HepG2 (cell line): Measurements from ENCODE around the gene CCSER1. TPM values are rescaled to one million over a fixed set of nuclear protein-coding genes. Genes with fewer than 3 reads are reported as not detected.

Experiments used
- ATAC-seq: fragments of 200-7000 bp; cut with Tn5 transposase; 3 replicates; pipeline ENCODE4 v1.9.1; 2020; ENCODE audit warnings: mild to moderate bottlenecking, moderate library complexity
- BruUV-seq: library from RNA; stranded (reverse); fragments of 400-500 nt; replicated peaks from 2 replicates; lab custom pipeline; 2021; lab: Mats Ljungman, UMichigan
- CTCF ChIA-PET: fragments of 300-600 bp; formaldehyde crosslinking; extraction: SDS; loops from one replicate; lab custom pipeline; 2021; ENCODE audit warnings: low total read pairs, inconsistent platforms, low intra/inter-chr PET ratio; lab: Yijun Ruan, JAX
- POLR2A ChIA-PET: fragments of 350-600 bp; sonication (Branson Sonifier 250); formaldehyde crosslinking; loops from one replicate; lab custom pipeline; 2020; ENCODE audit warnings: antibody characterized with exemption, inconsistent platforms; lab: Yijun Ruan, JAX
- DNase-seq: peaks from one replicate; pipeline ENCODE4 v3.0.0-alpha.2; 2015; ENCODE audit warnings: low spot score
- FAIRE-seq: peaks from 3 replicates; lab custom pipeline; 2011; peaks lifted over from hg19 to GRCh38; lab: Jason Lieb, UNC
- H2AFZ ChIP-seq: one replicate; pipeline ENCODE4 v1.6.1; 2011; ENCODE audit warnings: low read length, inconsistent platforms
- H3K27ac ChIP-seq: fragments of 300-600 bp; 3 replicates; pipeline ENCODE4 v1.8.0; 2011; ENCODE audit warnings: mixed run types, mild to moderate bottlenecking, mixed read lengths, low read length, inconsistent platforms; ENCODE audit not compliant: insufficient read depth; ENCODE audit errors: extremely low read length
- H3K27me3 ChIP-seq, 2 experiments: fragments of 200-600 bp in 1 of 2; 2 replicates in 1 of 2; 3 replicates in 1 of 2; pipeline versions ENCODE4 v1.6.0 to v1.8.0; 2011; ENCODE audit warnings: low read length in 2 of 2, mild to moderate bottlenecking in 2 of 2, moderate library complexity in 2 of 2, inconsistent platforms in 1 of 2; ENCODE audit not compliant: insufficient read depth in 2 of 2, control insufficient read depth in 1 of 2
- H3K36me3 ChIP-seq, 2 experiments: fragments of 200-600 bp in 1 of 2; replicated peaks in 1 of 2; 2 replicates in 1 of 2; 3 replicates in 1 of 2; pipeline versions ENCODE4 v1.5.1 to v1.8.0; 2011; ENCODE audit warnings: low read length in 2 of 2, inconsistent platforms in 1 of 2; ENCODE audit not compliant: insufficient read depth in 2 of 2, control insufficient read depth in 1 of 2
- H3K4me1 ChIP-seq: 2 replicates; pipeline ENCODE4 v1.5.1; 2012; ENCODE audit warnings: low read length, inconsistent platforms; ENCODE audit not compliant: insufficient read depth
- H3K4me2 ChIP-seq: 2 replicates; pipeline ENCODE4 v1.6.0; 2011; ENCODE audit warnings: low read depth, low read length, inconsistent platforms
- H3K4me3 ChIP-seq, 3 experiments: fragments of 200-600 bp in 1 of 3; sonication (generic), shearing (Covaris generic) in 1 of 3; replicated peaks in 1 of 3; 2 replicates each; pipeline ENCODE4 v1.5.1; 2011 to 2016; ENCODE audit warnings: low read length in 3 of 3, inconsistent platforms in 2 of 3, low read depth in 2 of 3, mild to moderate bottlenecking in 2 of 3, control low read depth in 1 of 3, mixed read lengths in 1 of 3; ENCODE audit not compliant: insufficient read depth in 1 of 3
- H3K79me2 ChIP-seq: one replicate; pipeline ENCODE4 v1.6.1; 2011; ENCODE audit warnings: low read length, inconsistent platforms; ENCODE audit not compliant: insufficient read depth
- H3K9ac ChIP-seq: 2 replicates; pipeline ENCODE4 v1.6.0; 2011; ENCODE audit warnings: mild to moderate bottlenecking, low read depth, low read length, inconsistent platforms; ENCODE audit not compliant: insufficient read depth
- H3K9me3 ChIP-seq: 2 replicates; pipeline ENCODE4 v1.5.1; 2012; ENCODE audit warnings: mild to moderate bottlenecking, low read length
- H4K20me1 ChIP-seq: 2 replicates; pipeline ENCODE4 v1.6.0; 2011; ENCODE audit warnings: inconsistent platforms, mild to moderate bottlenecking, low read length, moderate library complexity; ENCODE audit not compliant: insufficient read depth
- CBX5 ChIP-seq: sonication (generic); formaldehyde crosslinking; IDR thresholded peaks from 2 replicates; pipeline ENCODE4 v1.4.0; 2020; ENCODE audit warnings: missing genetic modification reagents, borderline replicate concordance
- CCDC6 ChIP-seq: sonication (generic); formaldehyde crosslinking; IDR thresholded peaks from 2 replicates; pipeline ENCODE4 v1.8.1; 2022; ENCODE audit warnings: mild to moderate bottlenecking, missing genetic modification reagents, moderate library complexity
- FOXC1 ChIP-seq: sonication (generic); formaldehyde crosslinking; IDR thresholded peaks from 2 replicates; pipeline ENCODE4 v1.8.0; 2022; ENCODE audit warnings: mild to moderate bottlenecking, missing genetic modification reagents, borderline replicate concordance
- HNF4A ChIP-seq: sonication (generic); formaldehyde crosslinking; IDR thresholded peaks from 2 replicates; pipeline ENCODE4 v1.4.0; 2020; ENCODE audit warnings: missing genetic modification reagents
- IRX3 ChIP-seq: sonication (generic); formaldehyde crosslinking; IDR thresholded peaks from 2 replicates; pipeline ENCODE4 v1.8.1; 2023; ENCODE audit warnings: mild to moderate bottlenecking, low read depth, missing genetic modification reagents, borderline replicate concordance
- JDP2 ChIP-seq: sonication (generic); formaldehyde crosslinking; IDR thresholded peaks from 2 replicates; pipeline ENCODE4 v1.8.1; 2022; ENCODE audit warnings: missing genetic modification reagents, borderline replicate concordance
- JUN ChIP-seq: sonication (generic); formaldehyde crosslinking; IDR thresholded peaks from 2 replicates; pipeline ENCODE4 v1.4.0; 2020; ENCODE audit warnings: mild to moderate bottlenecking, missing genetic modification reagents
- ONECUT2 ChIP-seq: sonication (generic); formaldehyde crosslinking; IDR thresholded peaks from 2 replicates; pipeline ENCODE4 v1.4.0; 2020; ENCODE audit warnings: missing genetic modification reagents
- SRSF1 ChIP-seq: fragments of 200-400 bp; formaldehyde crosslinking; optimal IDR thresholded peaks from 2 replicates; pipeline ENCODE3; 2017; ENCODE audit warnings: mild to moderate bottlenecking, low read depth, low read length, moderate library complexity
- TEAD2 ChIP-seq: sonication (generic); formaldehyde crosslinking; IDR thresholded peaks from 2 replicates; pipeline ENCODE4 v1.9.0; 2021; ENCODE audit warnings: missing genetic modification reagents
- TFAP4 ChIP-seq: sonication (generic); IDR thresholded peaks from 2 replicates; pipeline ENCODE4 v1.6.1; 2016; ENCODE audit warnings: low read depth, borderline replicate concordance
- YY1 ChIP-seq: IDR thresholded peaks from 2 replicates; pipeline ENCODE4 v1.6.1; 2011; ENCODE audit warnings: low read length, low read depth, moderate library complexity, mild to moderate bottlenecking; ENCODE audit not compliant: insufficient read depth, insufficient replicate concordance
- ZMYM4 ChIP-seq: sonication (generic); formaldehyde crosslinking; IDR thresholded peaks from 2 replicates; pipeline ENCODE4 v1.8.1; 2023; ENCODE audit warnings: mild to moderate bottlenecking, missing genetic modification reagents
- ZNF430 ChIP-seq: sonication (generic); formaldehyde crosslinking; IDR thresholded peaks from 2 replicates; pipeline ENCODE4 v1.9.0; 2021; ENCODE audit warnings: mild to moderate bottlenecking, missing genetic modification reagents
- ZNF589 ChIP-seq: sonication (generic); formaldehyde crosslinking; conservative IDR thresholded peaks from 2 replicates; pipeline ENCODE4 v1.8.0; 2022; ENCODE audit warnings: mild to moderate bottlenecking, moderate library complexity, missing genetic modification reagents
- ZNF713 ChIP-seq: sonication (generic); formaldehyde crosslinking; IDR thresholded peaks from 2 replicates; pipeline ENCODE4 v1.4.0; 2020; ENCODE audit warnings: mild to moderate bottlenecking, missing genetic modification reagents
- ZNF766 ChIP-seq: sonication (generic); formaldehyde crosslinking; IDR thresholded peaks from 2 replicates; pipeline ENCODE4 v1.5.0; 2020; ENCODE audit warnings: missing genetic modification reagents, borderline replicate concordance
- ZSCAN9 ChIP-seq: IDR thresholded peaks from 2 replicates; pipeline ENCODE4 v1.6.1; 2016; ENCODE audit warnings: borderline replicate concordance
- WGBS: methylation state at CpG from one replicate; pipeline ENCODE4 v1.1.6; 2017; ENCODE audit warnings: low lambda C conversion rate; 5-methylcytosine and 5-hydroxymethylcytosine counted together
- in situ Hi-C: cut with HindIII; loops from 2 replicates; pipeline ENCODE4 v1.10.0; 2017; ENCODE audit warnings: low pct_unique_long_range_greater_than_20kb; ENCODE audit not compliant: extremely low pct_ligation_motif_present
- intact Hi-C: fragments of 100-400 bp; cut with micrococcal nuclease; formaldehyde crosslinking; loops from one replicate; pipeline ENCODE4 v1.10.0; 2022; ENCODE audit not compliant: unreplicated experiment
- polyA plus RNA-seq, 8 experiments: library from polyadenylated mRNA; depleted of rRNA in 3 of 8; stranded (reverse) in 7 of 8; unstranded in 1 of 8; fragments of >200 nt; fragmentation: Illumina TruSeq in 4 of 8; extraction: Trizol in 4 of 8; gene quantifications; 2 replicates each; pipeline versions ENCODE4 v1.2.1 to v1.2.3, GENCODE V29; 2011 to 2016; ENCODE audit warnings: low read depth in 4 of 8, missing spikeins in 1 of 8, mixed read lengths in 1 of 8; ENCODE audit not compliant: insufficient read depth in 1 of 8
- total RNA-seq, 5 experiments: library from RNA; depleted of rRNA; stranded (reverse); fragments of >200 nt; fragmentation: Illumina TruSeq; extraction: Trizol; gene quantifications; 2 replicates each; pipeline ENCODE4 v1.2.3, GENCODE V29; 2016; ENCODE audit warnings: low read depth in 1 of 5

CCSER1 gene
- total and polyA plus RNA-seq, 2 of the 13 experiments (the other 11 are each of a cell fraction or from before 2014, with no cell fraction given) = not detected

- no peak overlapping the region for H3K4me3 ChIP-seq
- H2AFZ ChIP-seq = no peak overlapping the region
- DNase-seq (no peak), FAIRE-seq (no peak), ATAC-seq (no peak)
- H3K27me3 ChIP-seq = no peaks in the 10 kb centered on the region
- BruUV-seq = no TSS peak
- H3K9ac ChIP-seq = no peak overlapping the region
- intact Hi-C loops (no loop called here), in situ Hi-C loops (no loop called here)
- H3K79me2 ChIP-seq = no peaks in the 10 kb centered on the region
- no peak overlapping the region for H3K4me2 ChIP-seq
- no peaks in the 10 kb centered on the region for H3K36me3 ChIP-seq
- ChIA-PET POLR2A (no interaction called here), CTCF (no interaction called here)
- 5% methylated on average over 1 of the region's 1 CpG for WGBS
- H4K20me1 ChIP-seq = no peaks in the 10 kb centered on the region
- TF ChIP-seq CBX5 (CRISPR knock-in tag) = no peak
- no peak for TF ChIP-seq ONECUT2 (CRISPR knock-in tag)
- no peak for TF ChIP-seq JUN (CRISPR knock-in tag)
- TF ChIP-seq IRX3 (CRISPR knock-in tag) = no peak
- TF ChIP-seq FOXC1 (CRISPR knock-in tag) = no peak
- TF ChIP-seq TFAP4 = no peak
- no peak for TF ChIP-seq SRSF1
- TF ChIP-seq ZNF713 = no peak
- no peak for TF ChIP-seq ZNF766
- no peak for TF ChIP-seq JDP2 (CRISPR knock-in tag)
- TF ChIP-seq ZNF430 (CRISPR knock-in tag) = no peak
- TF ChIP-seq CCDC6 = no peak
- no peak for TF ChIP-seq HNF4A (CRISPR knock-in tag)
- TF ChIP-seq ZNF589 (CRISPR knock-in tag) = no peak
- TF ChIP-seq ZMYM4 (CRISPR knock-in tag) = no peak
- no peak for TF ChIP-seq TEAD2 (CRISPR knock-in tag)
- TF ChIP-seq YY1 = no peak
- no peak for TF ChIP-seq ZSCAN9 (CRISPR knock-in tag)
- H3K9me3 ChIP-seq = peaks cover 34% of the 10 kb centered on the region
- H3K27ac ChIP-seq = no peak overlapping the region
- no peaks in the 10 kb centered on the region for H3K4me1 ChIP-seq
These were observed 1195.8 kb downstream of the CCSER1 start for GRCh38 chr4:91322961-91323360.
